HG03045 (cell line): ENCODE data around the gene OTUB2.
A peak's percentile ranks its signal among the peaks of the same experiment; 100 is the strongest.
"Not testable (repeated sequence)": the region's sequence is repeated elsewhere in the genome, so short reads cannot be mapped to it uniquely, and the experiment has no call there.

Source experiments
- ATAC-seq: cut with Tn5 transposase; IDR thresholded peaks from one replicate; pipeline ENCODE4 v1.9.1; 2021; ENCODE audit warnings: mild to moderate bottlenecking, moderate library complexity; ENCODE audit not compliant: unreplicated experiment

The OTUB2 gene

DNA sequence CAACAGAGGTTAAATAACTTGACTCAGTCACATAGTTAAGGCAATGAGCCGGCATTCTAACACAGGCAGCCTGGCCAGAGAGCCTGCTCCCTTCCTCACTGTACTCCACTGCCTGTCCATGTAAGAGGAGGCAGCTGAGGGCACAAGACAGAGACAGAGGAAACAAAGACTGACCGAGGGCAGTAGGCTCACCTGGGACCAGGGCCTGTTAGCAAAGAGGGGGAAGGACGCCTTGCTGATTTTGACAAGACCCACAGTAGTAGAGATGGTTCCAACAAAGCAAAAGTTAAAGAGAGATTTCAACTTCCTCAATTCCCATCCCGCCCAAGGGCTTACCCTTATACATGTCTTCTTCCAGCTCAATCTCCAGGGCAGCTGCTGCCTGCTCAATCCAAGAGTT is 26.5 kb downstream of the OTUB2 start:
- ATAC-seq = no peak

DNA sequence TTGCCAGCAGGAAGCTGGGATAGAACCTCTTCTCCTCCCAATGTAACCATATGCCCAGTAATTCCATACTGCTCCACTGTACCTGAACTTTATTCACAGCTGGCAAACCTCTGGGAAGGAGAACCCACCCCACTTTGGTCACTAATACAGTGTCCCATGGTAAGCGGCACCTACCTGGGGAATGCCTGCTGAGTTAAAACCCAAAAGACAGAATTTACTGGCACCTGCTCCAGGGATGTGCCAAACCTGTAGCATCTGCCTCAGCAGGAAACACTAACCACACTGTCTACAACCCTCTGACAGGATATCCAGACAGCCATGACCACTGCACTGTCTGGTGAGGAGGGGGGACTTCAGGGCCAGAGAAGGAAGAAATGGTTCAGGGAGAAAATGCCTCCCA is 28.3 kb downstream of the OTUB2 start:
- ATAC-seq = no peak

DNA sequence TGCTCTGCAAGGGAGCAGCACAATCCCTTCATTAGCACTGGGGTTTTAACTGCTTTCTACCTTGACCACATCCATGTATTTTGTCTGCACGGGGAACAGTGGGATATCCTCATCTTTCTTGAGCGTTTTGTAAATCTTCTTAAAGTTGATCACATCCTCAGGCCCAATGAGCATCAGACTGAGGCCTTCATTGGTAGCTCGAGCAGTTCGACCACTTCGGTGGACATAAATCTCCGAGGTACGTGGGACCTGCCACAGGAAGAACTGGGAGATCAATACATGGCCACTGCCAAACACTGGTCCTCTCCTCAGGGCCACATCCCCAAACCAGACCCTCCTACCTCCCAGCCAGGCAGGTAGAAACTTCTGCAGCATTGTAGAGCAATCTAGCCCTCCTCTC is 28.8 kb downstream of the OTUB2 start:
- ATAC-seq = no peak

DNA sequence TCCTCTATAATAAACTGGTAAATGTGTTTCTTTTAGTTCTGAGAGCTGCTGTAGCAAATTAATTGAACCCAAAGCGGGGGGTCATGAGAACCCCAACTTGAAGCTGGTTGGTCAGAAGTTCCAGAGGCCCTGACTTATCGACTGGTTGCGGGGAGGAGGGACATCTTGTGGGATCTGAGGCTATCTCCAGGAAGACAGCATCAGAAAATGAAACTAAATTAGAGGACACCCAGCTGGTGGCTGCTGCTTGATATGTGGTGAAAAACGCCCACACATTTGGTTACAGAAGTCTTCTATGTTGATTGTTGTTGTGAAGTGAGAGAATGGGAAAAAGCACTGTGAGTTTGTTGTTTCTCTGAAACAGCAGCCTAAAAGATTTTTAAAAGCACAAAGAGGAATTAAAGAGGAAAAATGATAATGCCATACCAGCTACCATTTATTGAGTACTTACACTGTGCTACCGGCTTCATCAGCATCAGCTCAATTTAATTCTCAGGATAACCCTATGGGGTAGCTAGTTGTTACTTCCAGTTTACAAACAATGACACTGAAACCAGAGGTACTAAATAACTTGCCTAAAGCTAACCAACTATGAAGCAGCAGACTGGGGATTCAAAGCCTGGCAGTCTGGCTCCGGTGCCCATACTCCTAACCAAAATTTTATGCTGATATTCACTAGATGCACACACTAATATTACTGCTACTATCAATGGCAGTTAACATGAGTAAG is 30.6 kb downstream of the OTUB2 start:
- peak; percentile 70 for ATAC-seq

DNA sequence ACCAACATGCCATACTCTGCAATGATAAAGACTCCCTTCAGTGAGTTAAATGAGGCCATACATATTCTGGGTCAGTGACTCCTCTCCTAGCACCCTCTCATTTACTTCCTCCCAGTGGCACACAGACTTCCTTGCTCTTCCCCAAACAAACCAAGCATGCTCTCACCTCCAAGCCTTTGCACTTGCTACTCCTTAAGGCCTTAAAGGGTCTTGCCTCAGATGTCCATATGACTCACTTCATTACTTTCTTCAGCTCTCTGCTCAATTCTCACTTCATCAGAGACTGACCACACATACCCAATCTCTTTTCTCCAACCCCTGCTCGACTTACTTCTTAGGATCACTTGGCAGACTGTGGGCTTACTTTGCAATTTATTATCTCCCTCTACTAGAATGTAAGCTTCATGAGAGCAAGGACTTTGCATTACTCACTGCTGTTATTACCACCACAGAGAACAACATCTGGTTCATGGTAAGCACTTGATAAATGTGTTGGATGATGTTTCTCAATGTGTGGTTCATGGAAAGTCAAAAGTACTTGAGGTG is 32.1 kb downstream of the OTUB2 start:
- ATAC-seq = no peak

DNA sequence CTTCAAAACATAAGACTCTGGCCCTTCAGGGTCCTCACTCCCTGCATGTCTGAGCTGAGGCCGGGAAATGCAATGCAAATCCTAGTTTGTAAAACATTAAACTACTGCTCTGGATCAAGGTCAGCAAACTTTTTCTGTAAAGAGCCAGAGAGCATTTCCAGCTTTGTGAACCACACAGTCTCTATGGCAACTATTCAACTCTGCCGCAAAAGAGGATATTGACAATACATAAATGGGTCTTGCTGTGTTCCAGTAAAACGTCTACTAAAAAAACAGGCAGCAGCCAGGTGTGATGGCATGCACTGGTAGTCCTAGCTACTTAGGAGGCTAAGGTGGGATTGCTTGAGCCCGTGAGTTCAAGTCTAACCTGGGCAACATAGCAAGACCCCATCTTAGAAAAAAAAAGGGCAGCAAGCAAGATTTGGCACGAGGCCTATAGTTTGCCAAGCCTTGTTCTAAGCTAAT is 32.6 kb downstream of the OTUB2 start:
- no peak for ATAC-seq

DNA sequence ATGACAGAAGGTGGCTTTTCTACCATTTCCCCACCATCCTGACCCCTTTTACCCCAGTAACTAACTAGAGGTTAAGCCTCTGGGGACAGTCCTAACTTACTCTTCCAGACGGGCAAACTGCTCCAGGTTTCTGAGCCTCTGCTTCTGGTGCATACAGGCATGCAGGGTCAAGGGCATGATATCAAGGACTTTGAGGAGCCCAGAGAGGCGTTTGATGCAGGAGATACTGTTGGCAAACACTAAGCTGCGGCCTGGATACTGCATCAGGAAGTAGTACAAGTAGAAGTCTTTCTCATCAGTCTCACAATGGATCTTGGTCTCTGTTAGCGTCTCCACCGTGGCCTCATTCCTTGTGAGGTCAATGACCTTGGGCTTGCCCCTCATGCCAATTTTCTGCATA is 33.9 kb downstream of the OTUB2 start:
- no peak for ATAC-seq

DNA sequence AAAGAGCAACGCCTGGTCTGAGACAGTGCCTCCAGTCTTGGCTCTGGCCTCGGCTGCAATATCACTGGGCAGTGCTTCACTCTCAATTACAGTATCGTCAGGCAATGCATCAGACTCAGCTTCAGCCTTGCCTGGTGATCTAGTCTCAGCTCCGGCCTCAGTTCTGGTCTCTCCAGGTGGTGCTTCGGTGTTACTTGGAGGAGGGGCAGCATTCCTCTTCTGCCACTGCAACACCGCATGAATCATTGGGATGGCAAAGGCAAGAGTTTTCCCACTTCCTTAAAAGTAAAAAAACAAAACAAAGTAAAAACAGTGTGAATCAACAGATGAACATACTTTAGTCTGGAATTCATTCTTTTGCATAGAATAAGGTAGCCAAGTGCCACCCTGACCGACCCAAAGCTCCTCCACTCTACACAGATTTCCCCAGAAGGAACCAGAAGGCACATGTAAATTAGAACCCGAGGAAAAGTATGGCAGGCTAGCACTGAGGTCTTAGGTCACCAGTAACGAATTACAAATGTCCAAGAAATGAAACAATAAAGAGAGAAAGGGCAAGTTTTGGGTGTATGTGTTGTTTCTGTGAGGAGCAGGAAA is 36.3 kb downstream of the OTUB2 start:
- no peak for ATAC-seq

DNA sequence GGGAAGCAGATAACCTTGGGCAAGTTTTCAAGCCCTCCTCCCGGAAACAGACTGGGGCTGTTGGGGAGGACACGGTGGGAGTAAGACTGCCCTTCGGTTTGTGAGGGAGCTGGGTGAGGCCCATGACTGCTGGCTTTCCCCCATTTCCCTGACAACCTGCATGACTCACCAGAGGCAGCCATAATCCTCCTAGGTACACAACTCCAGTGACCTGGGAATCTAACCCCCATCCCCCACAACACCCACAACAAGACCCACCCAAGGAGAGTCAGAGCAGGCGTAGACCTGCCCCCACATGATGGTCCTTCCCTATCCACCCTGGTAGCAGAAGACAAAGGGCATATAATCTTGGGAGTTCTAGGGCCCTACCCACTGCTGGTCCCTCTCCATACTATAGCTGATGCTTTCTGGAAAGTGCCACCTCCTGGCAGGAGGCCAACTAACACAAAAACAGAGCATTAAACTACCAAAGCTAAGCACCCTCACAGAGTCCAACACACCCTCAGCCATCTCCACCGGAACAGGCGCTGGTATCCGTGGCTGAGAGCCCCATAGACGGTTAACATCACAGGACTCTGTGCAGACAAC is 40.0 kb downstream of the OTUB2 start:
- ATAC-seq = no peak

DNA sequence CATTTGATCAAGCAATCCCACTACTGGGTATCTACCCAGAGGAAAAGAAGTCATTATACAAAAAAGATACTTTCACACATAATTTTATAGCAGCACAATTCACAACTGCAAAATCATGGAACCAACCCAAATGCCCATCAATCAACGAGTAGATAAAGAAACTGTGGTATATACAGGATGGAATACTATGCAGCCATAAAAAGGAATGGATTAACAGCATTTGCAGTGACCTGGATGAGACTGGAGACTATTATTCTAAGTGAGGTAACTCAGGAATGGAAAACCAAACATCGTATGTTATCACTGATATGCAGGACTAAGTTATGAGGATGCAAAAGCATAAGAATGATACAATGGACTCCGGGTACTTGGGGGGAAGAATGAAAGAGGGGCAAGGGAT is 45.9 kb downstream of the OTUB2 start:
- not testable (repeated sequence) for ATAC-seq

DNA sequence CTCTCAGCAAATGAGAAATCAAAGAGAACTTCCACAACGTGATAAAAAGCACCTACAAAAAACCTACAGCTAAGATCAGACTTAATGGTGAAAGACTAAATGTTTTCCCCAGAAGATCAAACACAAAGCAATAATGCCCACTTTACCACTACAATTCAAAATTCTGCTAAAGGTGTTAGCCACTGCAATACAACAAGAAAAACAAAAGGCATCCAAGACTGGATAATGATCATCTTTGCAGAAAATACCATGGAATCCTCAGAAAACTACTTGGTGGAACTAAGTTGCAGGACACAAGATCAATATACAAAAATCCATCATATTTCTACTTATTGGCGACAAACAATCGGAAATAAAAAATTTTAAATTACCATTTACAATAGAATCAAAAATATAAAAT is 48.4 kb downstream of the OTUB2 start:
- ATAC-seq = no peak

DNA sequence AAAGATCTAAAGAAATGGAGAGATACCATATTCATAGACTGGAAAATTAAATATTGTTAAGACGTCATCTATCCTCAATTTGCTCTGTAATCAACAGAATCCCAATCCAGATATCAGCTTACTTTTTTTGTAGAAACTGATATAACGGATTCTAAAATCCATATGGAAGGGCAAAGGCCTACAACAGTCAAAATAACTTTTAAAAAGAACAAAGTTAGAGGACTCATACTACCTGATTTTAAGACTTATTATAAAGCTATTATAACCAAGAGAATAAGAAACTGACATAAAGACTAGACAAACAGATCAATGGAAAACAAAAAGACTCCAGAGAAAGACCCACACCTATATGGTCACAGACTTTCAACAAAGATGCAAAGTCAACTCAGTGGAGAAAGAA is 48.9 kb downstream of the OTUB2 start:
- ATAC-seq = no peak

DNA sequence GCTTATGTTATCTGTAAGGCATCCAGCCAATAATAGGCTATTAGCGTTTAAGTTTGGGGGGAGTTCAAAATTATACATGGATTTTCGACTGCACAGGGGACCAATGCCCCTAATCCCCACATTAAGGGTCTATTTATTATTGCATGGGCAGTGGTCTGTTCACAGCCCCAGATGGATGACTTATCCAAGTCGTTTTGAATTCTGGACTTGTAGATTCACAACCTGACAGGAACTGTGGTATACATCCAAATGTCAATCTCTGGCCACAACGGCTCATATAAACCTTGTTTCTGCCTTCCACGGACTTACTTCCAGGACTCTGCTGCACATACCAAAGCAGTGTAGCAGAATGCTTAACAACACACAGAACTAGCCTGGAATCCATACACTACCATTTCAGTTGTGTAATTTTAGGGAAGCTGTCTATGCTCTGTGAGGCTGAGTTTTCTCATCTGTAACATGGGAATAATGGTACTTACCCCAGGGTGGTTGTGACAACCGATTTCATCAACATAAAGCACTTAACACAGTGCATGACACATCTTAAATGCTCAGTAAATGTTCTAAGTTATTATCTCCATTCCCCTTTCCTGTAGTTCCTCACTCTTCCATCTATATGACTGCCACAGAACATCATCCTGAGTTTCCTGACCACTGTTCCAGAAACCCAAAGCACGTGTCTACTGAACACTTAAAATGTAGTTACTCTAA is 51.1 kb downstream of the OTUB2 start:
- no peak for ATAC-seq

DNA sequence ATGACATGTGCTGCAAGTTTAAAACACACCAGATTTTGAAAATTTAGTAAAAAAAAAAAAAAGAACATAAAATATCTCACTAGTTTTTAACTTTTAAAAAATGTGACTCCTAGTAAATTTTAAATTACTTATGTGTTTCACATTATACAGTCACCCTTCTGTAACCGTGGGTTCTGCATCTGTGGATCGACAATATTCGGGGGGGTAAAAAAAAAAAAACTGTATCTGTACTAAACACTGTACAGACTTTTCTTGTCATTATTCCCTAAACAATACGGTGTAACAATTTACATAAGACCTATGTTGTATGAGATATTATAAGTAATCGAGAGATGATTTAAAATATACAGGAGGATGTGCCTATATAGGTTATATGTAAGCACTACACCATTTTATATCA is 51.7 kb downstream of the OTUB2 start:
- ATAC-seq = no peak

DNA sequence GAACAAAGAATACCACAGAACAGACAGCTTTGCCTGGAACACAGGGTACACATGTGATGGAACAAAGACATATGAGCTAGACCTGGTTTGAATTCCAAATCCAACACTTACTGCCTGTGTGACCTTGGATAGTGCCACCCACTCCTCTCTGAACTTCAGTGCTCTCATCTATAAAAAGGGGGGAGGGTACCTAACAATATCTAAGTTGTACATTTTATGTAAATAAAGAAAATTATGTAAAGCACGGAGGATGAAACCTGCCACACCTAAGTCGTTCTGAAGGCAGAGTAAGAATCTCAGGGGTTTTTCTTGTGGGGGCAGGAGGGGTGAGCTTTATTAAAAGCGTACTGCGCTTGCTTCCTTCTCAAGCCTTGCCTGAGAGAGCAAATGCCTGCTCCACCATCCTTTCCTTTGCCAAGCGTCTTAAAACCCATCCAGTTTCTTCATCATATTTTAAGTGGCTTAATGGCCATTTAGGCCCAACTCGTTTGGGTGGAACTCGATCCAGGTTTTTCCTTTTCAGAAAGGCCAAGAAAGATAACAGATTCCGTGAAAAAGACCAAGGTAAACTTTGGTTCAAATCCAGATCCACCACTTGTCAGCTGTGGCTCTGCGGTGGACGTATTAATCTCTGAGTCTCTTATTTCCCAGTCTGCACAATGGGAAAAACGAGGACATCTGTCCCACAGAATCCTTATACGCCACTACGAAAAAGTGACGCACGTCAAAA is 53.9 kb downstream of the OTUB2 start:
- ATAC-seq = no peak

DNA sequence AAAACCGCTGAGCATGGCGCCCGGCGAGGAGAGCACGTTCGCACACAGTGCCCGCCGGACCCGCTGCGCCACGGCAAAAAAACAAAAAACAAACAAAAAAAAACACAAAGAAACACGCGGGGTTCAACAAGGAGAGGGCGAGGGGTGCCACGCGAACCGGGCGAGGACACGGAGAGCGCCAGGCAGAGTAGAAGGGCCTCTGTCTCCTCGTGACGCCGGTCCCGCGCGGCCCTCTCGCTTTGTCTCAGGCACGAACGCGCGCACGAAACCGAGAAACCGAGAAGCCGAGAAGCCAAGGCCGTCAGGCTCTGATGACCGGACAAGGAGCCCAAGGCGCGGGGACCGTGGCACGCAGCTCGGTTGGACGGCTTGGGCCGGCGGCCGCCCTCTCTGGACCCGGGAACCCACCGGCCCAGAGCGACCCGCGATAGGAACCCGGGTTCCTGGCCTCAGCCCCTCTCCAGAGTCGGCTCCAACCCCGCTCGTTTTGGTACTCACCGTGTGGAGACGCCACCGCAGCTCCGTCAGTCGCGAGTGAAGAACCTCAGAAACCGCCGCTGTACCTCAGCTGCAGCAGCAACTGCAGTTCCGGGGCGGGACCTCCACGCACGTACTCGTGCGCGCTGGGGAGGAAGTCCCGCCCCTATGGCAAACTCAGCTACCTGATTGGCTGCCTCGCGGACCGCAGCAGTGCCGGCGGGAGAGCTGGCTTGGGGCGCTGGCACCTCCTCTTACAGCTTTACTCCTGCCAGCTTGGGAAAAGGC is 54.7 kb downstream of the OTUB2 start, which contains the start of the genes DDX24 and IFI27L1:
Gene DDX24, minus strand, starts transcription at position 582 of the 765 bp plus-strand sequence. CDS start 1,460 bp downstream, outside the sequence.
Gene IFI27L1, plus strand, starts transcription at position 690 of the 765 bp plus-strand sequence. CDS start 15,628 bp downstream, outside the sequence.
- peak; percentile 98 for ATAC-seq

DNA sequence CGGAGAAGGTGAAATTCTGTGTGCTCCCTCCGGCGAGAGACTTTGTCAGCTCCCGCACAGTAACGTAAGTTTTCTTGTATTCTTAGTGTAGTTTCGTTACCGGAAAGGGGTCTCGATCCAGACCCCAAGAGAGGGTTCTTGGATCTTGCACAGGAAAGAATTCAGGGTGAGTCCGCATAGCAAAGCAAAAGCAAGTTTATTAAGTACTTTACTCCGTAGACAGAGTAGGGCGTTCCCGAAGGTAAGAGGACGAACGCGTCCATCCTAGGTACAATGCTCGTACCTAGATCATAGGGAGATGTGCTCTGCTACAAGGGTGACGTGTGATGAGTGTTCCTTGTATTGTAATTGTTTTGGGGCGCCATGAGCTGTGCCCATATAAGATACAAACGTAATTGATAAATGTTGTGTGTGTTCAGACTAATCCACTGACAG is 55.3 kb downstream of the OTUB2 start:
- peak; percentile 26 for ATAC-seq

DNA sequence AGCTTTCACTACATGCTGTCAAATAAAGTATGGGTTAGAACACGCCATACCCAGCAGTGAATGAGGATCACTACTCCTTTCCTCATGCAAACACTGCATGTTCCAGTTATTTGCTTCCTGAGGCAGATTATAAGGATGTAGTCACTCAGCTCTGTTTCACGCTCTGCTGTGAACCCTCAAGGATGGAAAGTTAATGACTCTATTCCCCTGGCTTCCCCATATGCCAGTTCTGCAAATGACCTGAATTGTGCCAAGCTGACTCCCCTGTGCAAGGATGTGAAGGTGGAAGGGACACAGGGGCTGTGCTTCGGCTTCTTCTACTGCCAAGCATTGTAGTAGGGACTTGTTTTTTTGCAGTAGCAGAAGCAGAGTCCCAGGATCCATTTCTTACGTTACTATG is 61.8 kb downstream of the OTUB2 start:
- ATAC-seq = no peak

DNA sequence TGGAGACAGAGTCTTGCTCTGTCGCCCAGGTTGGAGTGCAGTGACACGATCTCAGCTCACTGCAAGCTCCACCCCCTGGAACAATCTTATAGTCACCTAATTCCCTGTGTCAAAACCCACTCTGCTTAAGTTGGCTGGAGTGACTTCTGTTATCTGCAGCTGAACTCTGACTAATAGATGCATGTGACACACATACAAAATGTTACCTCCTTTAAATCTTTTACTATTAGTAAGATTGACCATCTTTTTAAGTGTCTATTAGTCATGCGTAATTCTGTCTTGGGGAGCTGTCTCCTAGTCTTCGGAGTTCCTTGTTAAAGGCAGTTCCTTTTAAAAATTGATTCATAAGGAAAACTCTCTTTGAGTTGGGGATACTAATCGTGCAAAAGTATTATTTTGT is 62.4 kb downstream of the OTUB2 start:
- ATAC-seq = no peak

DNA sequence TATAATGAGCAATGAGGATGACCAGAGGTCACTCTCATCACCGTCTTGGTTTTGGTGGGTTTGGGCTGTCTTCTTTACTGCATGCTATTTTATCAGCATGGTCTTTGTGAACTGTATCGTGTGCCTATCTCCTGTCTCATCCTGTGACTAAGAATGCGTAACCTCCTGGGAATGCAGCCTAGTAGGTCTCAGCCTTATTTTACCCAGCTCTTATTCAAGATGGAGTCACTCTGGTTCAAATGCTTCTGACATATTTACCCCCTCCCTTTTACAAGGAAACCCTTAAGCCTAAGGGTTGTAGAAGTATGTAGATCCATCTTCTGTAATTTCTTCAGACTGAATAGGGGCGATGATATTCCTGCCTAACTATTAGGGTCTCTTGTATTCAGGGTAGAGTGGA is 63.3 kb downstream of the OTUB2 start:
- no peak for ATAC-seq
